Hair follicular keratinocyte (primary cell): Measurements from ENCODE around the gene TAS2R40. TPM values are rescaled to one million over a fixed set of nuclear protein-coding genes. Genes with fewer than 3 reads are reported as not detected.

Experiments
- total RNA-seq: library from RNA; depleted of rRNA; stranded (reverse); fragments of >200 nt; gene quantifications from 2 replicates; pipeline ENCODE4 v1.2.3, GENCODE V29; 2015

Gene TAS2R40
- not detected in 2 replicates for total RNA-seq

GRCh38 chr7:143221737-143222136 is at the start of gene TAS2R40:
TAS2R40 (plus strand) TSS chr7:143222037; CDS start chr7:143222079, 42 bp downstream.

DNA sequence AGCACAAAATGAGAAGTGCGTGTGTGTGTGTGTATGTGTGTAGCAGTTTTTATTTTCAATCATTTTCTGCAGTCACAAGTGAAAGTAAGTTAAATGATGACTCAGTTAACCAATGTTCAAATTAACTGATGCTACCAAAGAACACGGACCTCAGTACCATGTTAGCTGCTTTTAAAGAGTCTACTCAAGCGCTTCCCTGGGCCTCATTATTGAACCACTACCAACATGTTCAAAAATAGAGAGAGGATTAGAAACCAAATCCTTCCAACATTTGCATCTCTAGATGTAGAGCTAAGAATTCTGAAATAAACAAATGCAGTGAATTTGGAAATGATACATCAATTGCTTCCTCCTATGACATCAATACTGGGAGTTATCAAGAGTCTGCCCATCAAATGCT is 38.8 kb upstream of the TAS2R40 start, which contains the start of gene TAS2R39:
Gene TAS2R39, plus strand, starts transcription at position 396 of the 400 bp plus-strand sequence. Its CDS starts 0 bp downstream, at position 396.

DNA sequence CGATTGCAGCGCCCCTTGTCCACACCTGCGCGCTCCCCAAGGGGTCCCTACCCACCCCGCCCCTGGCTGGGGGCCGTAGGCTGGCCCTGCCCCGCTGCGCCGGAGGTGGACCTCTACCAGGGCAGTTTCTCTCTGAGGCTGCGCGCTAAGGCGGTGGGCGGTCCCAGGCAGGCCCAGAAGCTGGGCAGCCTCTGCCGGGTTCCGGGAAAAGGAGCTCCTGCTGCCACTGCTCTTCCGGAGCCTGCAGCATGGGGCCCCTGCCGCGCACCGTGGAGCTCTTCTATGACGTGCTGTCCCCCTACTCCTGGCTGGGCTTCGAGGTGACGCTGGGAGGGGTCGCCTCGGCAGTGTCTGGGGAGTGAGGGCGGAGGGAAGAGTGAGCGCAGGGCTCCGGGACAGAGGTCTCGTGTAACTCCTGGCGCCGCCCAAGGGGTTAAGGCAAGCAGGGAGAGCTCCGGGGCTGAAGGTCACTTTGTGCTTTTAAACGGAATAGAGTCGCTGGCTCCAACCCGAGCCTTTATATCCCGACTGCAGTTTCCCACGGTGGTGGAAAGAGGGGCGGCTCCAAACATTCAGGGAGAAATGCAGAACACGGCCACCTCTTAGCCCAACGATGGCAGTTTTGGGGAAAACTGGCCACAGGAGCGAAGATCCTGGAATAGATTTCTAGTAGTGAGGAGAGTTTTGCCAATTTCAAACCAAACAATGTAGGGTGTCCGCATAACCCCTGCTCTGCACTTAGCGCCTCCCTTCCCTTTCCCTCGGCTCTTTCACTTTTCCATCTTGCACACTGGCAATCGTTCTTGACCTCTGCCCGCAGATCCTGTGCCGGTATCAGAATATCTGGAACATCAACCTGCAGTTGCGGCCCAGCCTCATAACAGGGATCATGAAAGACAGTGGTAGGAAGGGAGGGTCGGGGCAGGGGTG is 41.7 kb downstream of the TAS2R40 start, which contains the start of gene GSTK1:
Gene GSTK1, plus strand, starts transcription at position 176 of the 930 bp plus-strand sequence. Its CDS starts 73 bp downstream, at position 249.

Other genes starting within 250 kb of the TAS2R40 start
- gene OR9A2, start 194.9 kb upstream of the TAS2R40 start, total RNA-seq: not detected in 2 replicates
- not detected in 2 replicates for gene OR6V1, start 169.7 kb upstream of the TAS2R40 start, total RNA-seq
- gene PIP, start 90.0 kb upstream of the TAS2R40 start, total RNA-seq: not detected in 2 replicates
- not detected in 2 replicates for gene TAS2R39, start 38.6 kb upstream of the TAS2R40 start, total RNA-seq
- gene GSTK1, start 41.4 kb downstream of the TAS2R40 start, total RNA-seq: 118 and 175 TPM in 2 replicates
- 7.1 and 8.9 TPM in 2 replicates for gene TMEM139, start 62.9 kb downstream of the TAS2R40 start, total RNA-seq
- 9.4 and 17.2 TPM in 2 replicates for gene CASP2, start 66.3 kb downstream of the TAS2R40 start, total RNA-seq
- gene CLCN1, start 94.1 kb downstream of the TAS2R40 start, total RNA-seq: 0.08 TPM in 1 of 2 replicates, not detected in the other
- gene FAM131B, start 140.7 kb downstream of the TAS2R40 start, total RNA-seq: 0.08 and 0.19 TPM in 2 replicates
- 78.2 and 95.9 TPM in 2 replicates for gene ZYX, start 159.3 kb downstream of the TAS2R40 start, total RNA-seq
- 35.5 and 37.2 TPM in 2 replicates for gene EPHA1, start 186.8 kb downstream of the TAS2R40 start, total RNA-seq
- not detected in 2 replicates for gene TAS2R60, start 221.4 kb downstream of the TAS2R40 start, total RNA-seq